ENCODE measurements around the gene TMEM245.

DNA sequence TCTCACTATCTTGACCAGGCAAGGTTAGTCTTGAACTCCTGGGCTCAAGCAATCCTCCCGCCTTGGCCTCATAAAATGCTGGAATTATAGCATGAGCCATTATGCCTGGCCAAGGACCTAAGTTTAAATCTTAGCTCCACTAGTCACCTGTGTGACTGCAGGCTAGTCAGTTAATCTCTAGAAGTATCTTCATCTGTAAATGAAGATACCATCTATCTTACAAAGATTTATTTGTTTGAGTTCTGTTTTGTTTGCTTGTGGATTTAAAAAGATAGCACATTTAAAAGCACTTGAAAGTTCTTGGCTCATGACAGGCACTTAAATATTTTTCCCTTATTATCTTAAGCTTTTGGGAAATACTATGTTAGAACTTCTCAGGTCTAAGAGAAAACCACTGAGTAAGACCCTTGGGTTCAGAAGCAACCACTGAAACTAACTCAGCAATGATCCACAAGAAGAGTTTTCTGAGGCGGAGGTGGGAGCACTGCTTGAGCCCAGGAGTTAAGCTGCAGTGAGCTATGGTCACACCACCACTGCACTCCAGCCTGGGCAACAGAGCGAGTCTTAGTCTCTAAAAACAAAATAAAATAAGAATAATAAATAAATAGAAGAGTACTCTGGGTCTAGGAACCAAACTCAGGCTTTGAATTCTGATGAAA, 19.1 kb downstream of the TMEM245 start:
- TF ChIP-seq FOXK2 (IDR thresholded peaks at IDR 0.05) (no peak), CHD2 (IDR thresholded peaks at IDR 0.05; ENCODE audit: borderline replicate concordance, low read depth, low read length) (no peak), RAD21 (IDR thresholded peaks at IDR 0.05; ENCODE audit: insufficient read depth, low read depth, low read length) (no peak), STAT3 (IDR thresholded peaks at IDR 0.05; ENCODE audit: low read depth, low read length) (no peak), HDAC2 (IDR thresholded peaks at IDR 0.05) (no peak), CTCF (IDR thresholded peaks at IDR 0.05 in 2 of 3, conservative IDR thresholded peaks at IDR 0.05 in 1 of 3; ENCODE audit: control insufficient read depth in 2 of 3, extremely low read depth in 1 of 3, insufficient read depth in 1 of 3, low read depth in 3 of 3, low read length in 3 of 3) (no peak), SUPT20H (IDR thresholded peaks at IDR 0.05; ENCODE audit: borderline replicate concordance, control insufficient read depth, low read depth, low read length) (no peak)
- TF ChIP-seq, protein P1, sequence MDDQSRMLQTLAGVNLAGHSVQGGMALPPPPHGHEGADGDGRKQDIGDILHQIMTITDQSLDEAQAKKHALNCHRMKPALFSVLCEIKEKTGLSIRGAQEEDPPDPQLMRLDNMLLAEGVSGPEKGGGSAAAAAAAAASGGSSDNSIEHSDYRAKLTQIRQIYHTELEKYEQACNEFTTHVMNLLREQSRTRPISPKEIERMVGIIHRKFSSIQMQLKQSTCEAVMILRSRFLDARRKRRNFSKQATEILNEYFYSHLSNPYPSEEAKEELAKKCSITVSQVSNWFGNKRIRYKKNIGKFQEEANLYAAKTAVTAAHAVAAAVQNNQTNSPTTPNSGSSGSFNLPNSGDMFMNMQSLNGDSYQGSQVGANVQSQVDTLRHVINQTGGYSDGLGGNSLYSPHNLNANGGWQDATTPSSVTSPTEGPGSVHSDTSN (IDR thresholded peaks at IDR 0.05; ENCODE audit: insufficient replicate concordance, low read depth, low read length): no peak
